RWPE2 (cell line): Measurements from ENCODE around the gene IRF9.

Experiments
- ATAC-seq: fragments of 200-7000 bp; cut with Tn5 transposase; 3 replicates; pipeline ENCODE4 v1.9.1; 2021; ENCODE audit warnings: low read depth
- DNase-seq: peaks from one replicate; pipeline ENCODE4 v3.0.0-alpha.2; 2020; ENCODE audit warnings: low spot score
- H3K27ac ChIP-seq: fragments of 450-650 bp; 2 replicates; pipeline ENCODE4 v1.5.1; 2017; ENCODE audit warnings: mild to moderate bottlenecking; ENCODE audit not compliant: poor library complexity, severe bottlenecking
- H3K27me3 ChIP-seq: fragments of 250-450 bp; sonication (Bioruptor Pico); 2 replicates; pipeline ENCODE4 v1.5.1; 2021; ENCODE audit warnings: mild to moderate bottlenecking, moderate library complexity; ENCODE audit not compliant: insufficient read depth, poor library complexity, severe bottlenecking
- H3K36me3 ChIP-seq: fragments of 250-450 bp; sonication (Bioruptor Pico); 2 replicates; pipeline ENCODE4 v1.5.1; 2020; ENCODE audit warnings: low read depth, mild to moderate bottlenecking, moderate library complexity
- H3K4me1 ChIP-seq: fragments of 250-450 bp; sonication (Bioruptor Pico); 2 replicates; pipeline ENCODE4 v1.5.1; 2021; ENCODE audit warnings: mild to moderate bottlenecking, moderate library complexity; ENCODE audit not compliant: insufficient read depth, poor library complexity, severe bottlenecking
- H3K4me3 ChIP-seq: fragments of 250-450 bp; sonication (Bioruptor Pico); 2 replicates; pipeline ENCODE4 v1.5.1; 2021; ENCODE audit warnings: mild to moderate bottlenecking, moderate library complexity; ENCODE audit not compliant: severe bottlenecking
- H3K9me3 ChIP-seq: fragments of 250-450 bp; sonication (Bioruptor Pico); 2 replicates; pipeline ENCODE4 v1.5.1; 2021; ENCODE audit warnings: mild to moderate bottlenecking, moderate library complexity; ENCODE audit not compliant: severe bottlenecking
- CTCF ChIP-seq: fragments of 450-650 bp; IDR thresholded peaks from one replicate; pipeline ENCODE4 v1.5.1; 2017; ENCODE audit warnings: mild to moderate bottlenecking, moderate library complexity; ENCODE audit not compliant: poor library complexity, severe bottlenecking

IRF9 gene

GRCh38 chr14:24185741-24186140 is 24.7 kb downstream of the IRF9 start:
- H3K4me3 ChIP-seq, result no peak overlapping the region
- TF ChIP-seq CTCF, result no peak
- ATAC-seq (no peak), DNase-seq (no peak)
- H3K27me3 ChIP-seq, result no peaks in the 10 kb centered on the region
- no peak overlapping the region for H3K27ac ChIP-seq
- H3K4me1 ChIP-seq, result peaks cover 4% of the 10 kb centered on the region
- H3K9me3 ChIP-seq, result no peaks in the 10 kb centered on the region
- H3K36me3 ChIP-seq, result peaks cover 67% of the 10 kb centered on the region

DNA sequence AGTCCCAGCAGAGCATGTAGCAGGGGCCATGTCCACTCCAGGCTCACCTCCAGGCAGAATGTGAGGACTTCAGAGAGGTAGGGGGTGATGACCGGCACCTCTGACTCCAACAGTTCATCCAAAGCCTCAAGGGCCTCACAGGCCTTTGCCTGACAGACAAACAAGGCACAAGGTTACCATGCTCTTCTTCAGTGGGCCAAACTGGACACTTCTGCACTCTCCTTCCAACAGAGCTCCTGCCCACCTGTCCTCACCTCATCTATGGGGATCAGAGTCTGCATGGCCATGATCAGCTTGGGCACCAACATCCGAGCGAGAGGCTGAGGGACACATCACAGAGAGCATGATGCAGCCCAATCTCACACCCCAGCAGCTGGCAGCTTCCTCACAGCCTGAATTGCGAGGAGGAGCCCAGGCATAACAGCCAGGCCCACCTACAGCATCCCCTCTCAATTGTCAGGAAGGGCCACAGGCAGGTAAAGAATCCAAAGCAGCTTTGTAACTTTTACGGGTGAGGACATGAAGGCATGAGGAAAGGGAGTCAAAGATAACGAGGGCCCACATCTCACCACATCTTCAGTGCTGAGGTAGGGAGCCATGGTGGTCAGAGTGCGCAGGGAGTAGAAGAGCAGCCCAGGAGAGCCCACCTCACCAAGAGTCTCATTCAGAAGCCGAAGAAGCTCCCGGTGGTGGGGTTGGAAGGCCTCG is 25.9 kb downstream of the IRF9 start:
- no peak for TF ChIP-seq CTCF
- no peaks in the 10 kb centered on the region for H3K9me3 ChIP-seq
- no peaks in the 10 kb centered on the region for H3K27me3 ChIP-seq
- DNase-seq (no peak), ATAC-seq (no peak)
- no peak overlapping the region for H3K27ac ChIP-seq
- H3K4me1 ChIP-seq, result peaks cover 4% of the 10 kb centered on the region
- H3K4me3 ChIP-seq, result no peak overlapping the region
- H3K36me3 ChIP-seq, result peaks cover 65% of the 10 kb centered on the region

DNA sequence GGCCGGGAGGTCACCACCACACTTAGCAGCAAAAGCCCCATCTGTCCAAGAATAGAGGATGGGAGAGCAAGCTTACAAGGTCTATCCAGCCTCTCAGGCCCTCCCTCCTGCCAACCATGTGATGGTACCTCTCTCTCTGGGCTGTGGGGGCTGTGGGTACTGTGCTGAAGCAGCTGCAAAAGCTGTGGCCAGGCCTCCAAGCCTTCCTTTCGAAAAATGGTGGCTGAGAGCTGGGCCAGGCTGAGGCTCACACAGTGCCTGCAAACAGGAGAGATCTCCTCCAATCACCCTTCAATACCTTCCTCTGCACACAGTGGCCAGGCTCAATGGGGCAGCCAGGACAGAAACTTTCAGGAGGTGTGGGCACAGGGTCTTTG is 26.5 kb downstream of the IRF9 start:
- DNase-seq, result no peak
- no peak overlapping the region for H3K27ac ChIP-seq

DNA sequence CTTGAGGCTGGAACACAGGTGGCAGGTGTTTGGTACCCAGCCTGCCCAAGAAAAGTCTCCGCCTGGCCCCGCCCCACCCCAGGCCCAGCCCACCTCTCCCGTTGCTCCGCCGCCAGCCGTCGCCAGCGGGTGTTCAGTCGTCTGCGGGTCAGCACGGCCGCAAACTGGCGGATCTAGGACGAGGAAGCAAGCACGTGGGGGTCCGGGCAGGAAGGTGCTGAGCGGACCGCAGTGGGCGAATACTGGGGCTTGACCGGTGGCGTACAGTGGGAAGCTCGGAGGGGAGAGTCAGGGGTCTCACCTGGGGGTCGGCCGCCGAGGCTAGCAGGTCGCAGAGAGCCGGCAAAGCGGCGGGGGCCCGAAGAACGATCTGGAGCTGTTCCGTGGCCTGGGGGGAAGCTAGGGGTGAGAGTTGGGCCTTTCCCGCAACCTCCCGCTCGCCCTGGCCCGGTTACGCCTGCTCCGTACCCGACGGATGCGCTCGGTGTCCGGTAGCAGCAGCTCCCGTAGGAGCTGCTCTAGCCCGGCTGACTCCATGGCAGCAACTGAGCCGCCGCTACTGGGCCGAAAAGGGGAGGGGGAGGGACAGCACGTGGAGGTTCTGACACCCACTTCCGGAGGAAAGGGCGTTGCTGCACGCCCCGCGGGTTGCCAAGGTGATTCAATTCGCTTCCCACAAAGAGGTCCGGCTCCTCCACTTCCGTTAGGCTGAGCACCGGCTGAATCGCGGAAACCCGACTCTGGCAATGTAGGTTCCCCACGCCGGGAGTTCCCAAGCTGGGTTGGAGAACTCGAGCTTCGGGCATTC is 27.4 kb downstream of the IRF9 start, which contains the start of gene IPO4:
IPO4 (minus strand) TSS at position 566 of the 808 bp plus-strand sequence; CDS start at position 537, 29 bp downstream.
- Histone ChIP-seq H3K9me3 (no peaks in the 10 kb centered on the region), H3K4me1 (peaks cover 4% of the 10 kb centered on the region), H3K27me3 (no peaks in the 10 kb centered on the region), H3K36me3 (peaks cover 67% of the 10 kb centered on the region), H3K4me3 (peak within 1 kb of the TSS; percentile 77), H3K27ac (peak within 1 kb of the TSS; percentile 62)
- ATAC-seq (peak; percentile 88), DNase-seq (peak; percentile 99)
- no peak for TF ChIP-seq CTCF

More for the DNA sequence above, 26.5 kb downstream of the IRF9 start:
- Histone ChIP-seq H3K9me3 (no peaks in the 10 kb centered on the region), H3K4me3 (peak overlapping the region; percentile 77), H3K36me3 (peaks cover 69% of the 10 kb centered on the region), H3K27me3 (no peaks in the 10 kb centered on the region), H3K4me1 (peaks cover 4% of the 10 kb centered on the region)
- no peak for TF ChIP-seq CTCF
- ATAC-seq, result no peak
